ENCODE data around the gene KIF18B.

GRCh38 chr17:44969144-44969780 is 21.7 kb upstream of the KIF18B start:
- no peak for TF ChIP-seq CTCF (IDR thresholded peaks at IDR 0.05)
- no peak for TF ChIP-seq EZH2 (IDR thresholded peaks at IDR 0.05; ENCODE audit: borderline replicate concordance, insufficient read depth, low read depth, low read length, poor library complexity, severe bottlenecking)
